ENCODE measurements around the gene CDC42.
A peak's percentile ranks its signal among the peaks of the same experiment; 100 is the strongest.

The CDC42 gene

DNA sequence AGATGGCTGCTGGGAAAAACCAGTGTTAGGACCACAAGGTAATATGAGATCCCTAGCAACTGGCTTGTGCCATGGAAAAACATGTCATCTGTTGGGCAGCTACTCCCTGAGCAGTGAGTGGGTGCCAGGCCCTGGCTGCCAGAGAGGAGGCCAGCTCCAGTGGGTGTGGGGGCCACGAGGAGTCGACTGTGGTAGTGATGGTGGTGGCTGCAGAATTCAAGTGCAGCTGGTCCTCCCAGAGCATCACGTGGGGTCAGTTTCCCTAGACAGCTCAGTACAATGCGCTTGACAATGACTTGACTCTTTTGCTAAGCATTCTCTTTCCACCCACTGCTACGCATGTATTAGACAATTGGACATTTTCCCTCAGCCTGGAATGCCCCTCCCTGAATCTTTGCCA is 14.5 kb upstream of the CDC42 start:
- peak; percentile 75 for DNase-seq (ENCODE audit: low spot score)

DNA sequence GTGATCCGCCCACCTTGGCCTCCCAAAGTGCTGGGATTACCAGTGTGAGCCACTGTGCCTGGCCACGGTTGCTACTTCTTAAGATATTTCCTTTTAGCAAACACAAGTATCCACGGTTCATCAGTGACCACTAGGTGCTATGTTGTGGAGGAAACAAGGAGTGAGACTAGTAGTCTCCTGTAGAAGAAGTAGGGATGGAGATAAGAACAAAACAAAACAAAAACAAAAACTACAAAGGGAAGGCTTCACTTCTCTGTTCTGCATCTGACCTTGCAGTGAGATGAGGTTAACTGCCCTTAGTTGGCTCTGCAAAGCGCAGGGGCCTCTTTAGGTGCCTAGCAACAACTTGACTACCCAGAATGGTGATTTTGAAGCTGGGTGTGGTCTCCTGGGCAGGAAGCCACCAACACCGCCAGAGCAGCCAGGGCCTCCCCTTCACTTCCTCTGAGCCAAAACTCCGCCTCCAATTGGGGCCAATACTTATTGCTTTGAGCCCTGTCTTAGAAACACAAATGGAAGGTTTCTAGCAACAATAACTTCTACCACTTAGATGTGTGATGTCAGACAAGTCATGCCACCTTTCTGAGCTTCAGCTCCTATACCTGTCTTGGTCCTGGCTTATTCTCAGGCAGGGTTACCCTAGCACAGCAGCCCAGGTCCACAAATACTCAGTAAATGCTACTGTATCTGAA is 12.8 kb upstream of the CDC42 start:
- peak; percentile 54 for DNase-seq (ENCODE audit: low spot score)

- no peak for DNase-seq (ENCODE audit: low spot score)
Observed at GRCh38 chr1:22040286-22040623, 12.3 kb upstream of the CDC42 start.

- DNase-seq (ENCODE audit: low spot score) = no peak
Observed at GRCh38 chr1:22041505-22041904, 11.0 kb upstream of the CDC42 start.

GRCh38 chr1:22043198-22043769 is 9.2 kb upstream of the CDC42 start:
- DNase-seq (ENCODE audit: low spot score) = no peak

- no peak for DNase-seq (ENCODE audit: low spot score)
Observed at GRCh38 chr1:22044690-22045420, 7.7 kb upstream of the CDC42 start.

- DNase-seq (ENCODE audit: low spot score) = no peak
Observed at GRCh38 chr1:22045604-22046228, 6.8 kb upstream of the CDC42 start.

DNA sequence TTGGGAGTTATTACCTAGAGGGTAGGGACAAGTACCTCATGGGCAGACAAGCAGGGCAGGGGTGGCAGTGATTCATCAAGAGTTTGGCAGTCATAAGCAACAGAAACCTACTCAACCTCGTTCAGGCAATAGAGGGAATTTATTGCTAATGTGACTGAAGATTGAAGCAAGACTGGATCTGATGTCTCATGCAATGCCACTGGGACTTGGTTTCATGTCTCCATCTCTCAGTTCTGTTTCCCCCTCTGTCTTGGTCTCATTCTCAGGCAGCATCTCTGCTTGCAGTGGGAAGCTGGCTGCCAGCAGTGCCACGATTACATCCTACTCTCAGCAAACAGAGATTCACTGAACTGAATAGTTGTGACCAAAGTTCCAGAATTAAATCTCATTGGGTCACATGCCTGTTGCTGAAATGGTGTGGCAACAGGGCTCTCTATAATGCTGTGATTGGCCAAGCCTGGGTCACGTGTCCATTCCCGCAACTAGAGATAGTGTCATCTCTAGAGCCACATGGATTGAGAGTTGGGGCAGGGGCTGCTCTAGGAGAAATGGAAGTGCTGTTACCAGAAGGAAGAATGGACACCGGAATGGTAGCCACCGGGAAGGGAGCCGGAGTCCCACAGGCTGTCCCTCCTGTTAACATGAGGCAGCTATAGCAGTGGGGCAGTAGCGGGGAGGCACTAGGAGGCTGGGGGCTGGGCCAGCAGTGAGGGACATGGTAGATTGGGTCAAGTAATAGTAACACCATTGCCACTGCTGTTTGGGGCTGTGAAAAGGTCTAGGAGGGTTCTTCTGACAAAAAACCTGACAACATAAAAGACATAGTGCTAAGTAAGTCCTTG is 3.9 kb upstream of the CDC42 start:
- DNase-seq (ENCODE audit: low spot score) = peak; percentile 30

DNA sequence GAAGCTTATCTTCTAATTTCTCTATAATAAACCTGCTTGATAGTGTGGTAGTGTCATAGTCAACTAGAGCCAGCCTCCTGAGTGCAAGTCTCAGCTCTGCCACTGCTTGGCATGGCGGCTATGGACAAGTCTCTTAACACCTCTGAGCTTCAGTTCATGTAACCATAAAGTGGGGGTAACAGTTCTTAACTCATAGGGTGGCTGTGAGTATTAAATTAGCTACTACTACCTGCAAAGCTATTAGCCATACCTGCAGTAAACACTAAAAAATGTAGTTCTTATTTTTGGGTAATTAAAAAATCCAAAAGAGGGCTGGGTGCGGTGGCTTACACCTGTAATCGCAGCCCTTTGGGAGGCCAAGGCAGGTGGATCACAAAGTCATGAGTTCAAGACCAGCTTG is 2.2 kb upstream of the CDC42 start:
- DNase-seq (ENCODE audit: low spot score) = no peak

DNA sequence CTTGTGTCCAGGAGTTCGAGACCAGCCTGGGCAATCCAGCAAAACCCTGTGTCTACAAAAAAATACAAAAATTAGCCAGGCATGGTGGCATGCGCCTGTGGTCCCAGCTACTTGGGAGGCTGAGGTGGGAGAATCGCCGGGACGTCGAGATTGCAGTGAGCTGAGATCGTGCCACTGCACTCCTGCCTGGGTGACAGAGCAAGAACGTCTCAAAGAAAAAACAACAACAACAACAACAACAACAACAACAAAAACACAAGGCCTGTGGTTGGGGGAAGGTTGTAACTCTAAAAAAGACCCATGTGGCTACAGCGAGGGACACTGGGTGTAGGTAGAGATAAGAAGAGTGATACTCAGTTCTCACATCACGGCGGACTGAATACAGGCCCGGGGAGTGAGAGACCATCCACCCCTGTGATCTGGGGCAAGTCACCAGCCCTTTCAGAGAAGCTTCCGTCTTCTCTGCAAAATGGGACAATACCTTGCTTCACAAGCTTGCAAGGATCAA is 848 bp upstream of the CDC42 start:
- DNase-seq (ENCODE audit: low spot score) = no peak

DNA sequence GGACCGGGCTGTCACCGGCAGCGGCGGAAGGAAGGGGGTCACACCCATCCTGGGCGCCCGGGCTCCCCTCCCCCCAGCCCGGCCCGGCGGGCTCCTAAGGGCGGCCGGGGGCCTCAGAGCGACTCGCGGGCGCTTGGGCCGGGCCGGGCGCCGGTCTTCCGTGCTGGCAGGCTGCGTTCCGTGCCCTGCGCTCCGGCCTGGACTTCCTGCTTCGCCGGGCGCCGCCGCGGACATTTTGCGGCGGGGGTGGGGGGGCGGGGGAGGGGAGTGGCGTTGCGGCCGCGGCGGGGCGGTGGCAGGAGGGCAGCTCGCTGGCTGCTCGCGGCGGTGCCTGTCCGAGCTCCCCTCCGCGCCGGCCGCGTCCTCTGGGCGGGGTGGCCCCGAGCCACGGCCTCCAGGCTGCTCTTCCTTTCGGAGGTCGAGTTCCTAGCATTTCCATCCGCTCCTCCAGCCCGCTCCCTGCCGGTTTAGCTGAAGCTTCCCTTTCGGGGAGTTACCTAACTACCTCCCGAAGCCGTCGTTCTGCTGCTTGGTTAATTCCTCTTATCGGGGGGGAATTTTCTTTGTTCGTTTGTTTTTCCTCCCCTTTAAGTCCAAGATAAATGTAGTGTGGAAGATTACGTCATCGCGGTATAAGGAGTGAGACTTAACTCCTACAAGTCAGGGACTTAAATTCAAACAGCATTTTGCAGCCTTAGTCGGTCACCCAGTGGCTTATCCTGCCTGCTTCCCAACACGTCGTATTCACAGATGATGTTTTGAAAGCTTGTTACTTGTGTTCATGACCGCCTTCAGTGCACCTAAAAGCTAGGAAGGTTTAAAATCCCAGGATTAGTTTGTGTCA is 730 bp downstream of the CDC42 start:
- DNase-seq (ENCODE audit: low spot score) = peak; percentile 53

- no peak for DNase-seq (ENCODE audit: low spot score)
Observed at GRCh38 chr1:22053861-22054770, 1.6 kb downstream of the CDC42 start.

DNA sequence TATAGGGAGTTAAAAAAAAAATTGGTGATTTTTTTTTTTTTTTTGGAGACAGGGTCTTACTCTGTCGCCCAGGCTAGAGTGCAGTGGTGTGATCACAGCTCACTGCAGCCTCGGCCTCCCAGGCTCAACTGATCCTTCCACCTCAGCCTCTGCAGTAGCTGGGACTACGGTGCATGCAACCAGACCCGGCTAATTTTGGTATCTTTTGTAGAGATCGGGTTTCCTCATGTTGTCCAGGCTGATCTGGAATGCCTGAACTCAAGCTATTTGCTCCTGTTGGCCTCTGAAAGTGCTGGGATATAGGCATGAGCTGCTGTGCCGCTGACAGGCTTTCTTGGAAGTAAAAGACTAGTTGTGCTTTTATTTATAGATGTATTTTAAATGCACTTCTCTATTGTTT is 3.0 kb downstream of the CDC42 start:
- DNase-seq (ENCODE audit: low spot score) = no peak

DNA sequence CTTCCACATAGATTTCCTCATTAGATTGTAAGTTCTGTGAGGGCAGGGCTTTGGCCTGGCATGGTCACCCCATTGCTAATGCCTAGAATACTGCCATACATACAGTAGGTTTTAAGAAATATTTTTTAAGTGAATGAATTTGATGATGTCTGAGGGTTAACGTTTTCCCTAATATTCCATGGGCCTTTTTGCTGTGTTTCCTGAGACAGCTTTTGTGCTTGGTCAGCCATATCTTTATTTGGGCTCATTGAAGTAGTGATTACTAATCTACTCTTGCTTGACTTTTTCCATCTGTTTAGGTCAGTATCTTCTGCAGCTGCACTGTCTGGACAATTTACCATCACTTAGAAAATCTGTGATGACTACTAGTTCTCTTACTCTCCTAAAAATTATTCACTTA is 3.5 kb downstream of the CDC42 start:
- no peak for DNase-seq (ENCODE audit: low spot score)

DNA sequence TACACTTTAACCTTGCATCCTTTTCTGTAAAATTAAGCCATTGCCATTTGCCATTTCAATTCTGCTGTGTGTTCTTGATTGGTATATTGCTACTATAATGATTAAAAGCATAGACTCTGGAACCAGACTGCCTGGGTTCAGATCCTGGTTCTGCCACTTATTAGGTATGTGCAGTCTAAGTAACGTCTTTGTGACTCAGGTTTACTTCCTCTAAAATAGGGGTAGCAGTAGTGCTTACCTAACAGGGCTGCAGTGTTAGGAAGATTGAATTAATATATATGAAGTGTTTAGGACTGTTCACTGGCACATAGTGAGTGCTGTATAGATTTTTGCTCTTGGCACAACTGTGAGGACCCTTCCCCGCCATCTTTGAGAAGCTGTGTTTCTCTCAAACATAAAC is 4.4 kb downstream of the CDC42 start:
- no peak for DNase-seq (ENCODE audit: low spot score)

- no peak for DNase-seq (ENCODE audit: low spot score)
Observed at GRCh38 chr1:22057861-22058260, 5.4 kb downstream of the CDC42 start.

DNA sequence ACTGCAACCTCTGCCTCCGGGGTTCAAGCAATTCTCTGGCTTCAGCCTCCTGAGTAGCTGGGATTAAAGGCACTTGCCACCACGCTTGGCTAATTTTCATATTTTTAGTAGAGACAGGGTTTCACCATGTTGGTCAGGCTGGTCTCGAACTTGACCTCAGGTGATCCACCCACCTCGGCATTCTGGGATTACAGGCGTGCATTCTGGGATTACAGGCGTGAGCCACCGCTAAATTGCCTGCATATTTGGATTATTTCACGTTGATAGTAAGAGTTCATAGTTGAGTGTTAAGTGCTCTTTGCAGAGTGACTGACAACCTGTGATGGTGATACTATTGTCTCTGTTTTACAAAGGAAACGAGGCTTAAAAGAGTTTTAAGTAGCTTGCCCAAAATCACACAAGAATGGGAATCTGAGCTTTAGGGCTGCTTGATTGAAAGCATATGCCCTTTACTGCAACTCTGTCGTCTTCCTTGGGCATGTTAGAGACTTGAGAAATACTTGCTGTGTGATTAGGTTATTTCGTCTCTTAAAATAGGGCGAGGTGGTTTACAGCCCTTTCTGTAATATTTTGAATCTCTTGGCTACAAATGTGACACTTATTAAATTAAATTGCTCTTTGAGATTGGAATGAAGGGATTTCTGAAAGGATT is 12.4 kb downstream of the CDC42 start:
- DNase-seq (ENCODE audit: low spot score) = no peak

GRCh38 chr1:22071511-22071910 is 19.0 kb downstream of the CDC42 start:
- DNase-seq (ENCODE audit: low spot score) = no peak

- DNase-seq (ENCODE audit: low spot score) = no peak
Observed at GRCh38 chr1:22074803-22075202, 22.3 kb downstream of the CDC42 start.
